ENCODE results near the gene TRAF5.

- TF ChIP-seq POLR2A (IDR thresholded peaks at IDR 0.05), result no peak
- TF ChIP-seq, protein P1, sequence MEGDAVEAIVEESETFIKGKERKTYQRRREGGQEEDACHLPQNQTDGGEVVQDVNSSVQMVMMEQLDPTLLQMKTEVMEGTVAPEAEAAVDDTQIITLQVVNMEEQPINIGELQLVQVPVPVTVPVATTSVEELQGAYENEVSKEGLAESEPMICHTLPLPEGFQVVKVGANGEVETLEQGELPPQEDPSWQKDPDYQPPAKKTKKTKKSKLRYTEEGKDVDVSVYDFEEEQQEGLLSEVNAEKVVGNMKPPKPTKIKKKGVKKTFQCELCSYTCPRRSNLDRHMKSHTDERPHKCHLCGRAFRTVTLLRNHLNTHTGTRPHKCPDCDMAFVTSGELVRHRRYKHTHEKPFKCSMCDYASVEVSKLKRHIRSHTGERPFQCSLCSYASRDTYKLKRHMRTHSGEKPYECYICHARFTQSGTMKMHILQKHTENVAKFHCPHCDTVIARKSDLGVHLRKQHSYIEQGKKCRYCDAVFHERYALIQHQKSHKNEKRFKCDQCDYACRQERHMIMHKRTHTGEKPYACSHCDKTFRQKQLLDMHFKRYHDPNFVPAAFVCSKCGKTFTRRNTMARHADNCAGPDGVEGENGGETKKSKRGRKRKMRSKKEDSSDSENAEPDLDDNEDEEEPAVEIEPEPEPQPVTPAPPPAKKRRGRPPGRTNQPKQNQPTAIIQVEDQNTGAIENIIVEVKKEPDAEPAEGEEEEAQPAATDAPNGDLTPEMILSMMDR (IDR thresholded peaks at IDR 0.05), result no peak
- TF ChIP-seq EP300 (IDR thresholded peaks at IDR 0.05), result no peak
- no peak for TF ChIP-seq POLR2AphosphoS5 (IDR thresholded peaks at IDR 0.05)
These were observed 57.9 kb downstream of the TRAF5 start for GRCh38 chr1:211384524-211384923.
